Hematopoietic multipotent progenitor cell treated with erythropoietin and hydrocortisone succinate and interleukin-3 and kit ligand, for 4 days (in vitro differentiated cells): ENCODE results near the gene TNRC6A.
"Not testable (repeated sequence)": the region's sequence is repeated elsewhere in the genome, so short reads cannot be mapped to it uniquely, and the experiment has no call there.

Source experiments
- DNase-seq: peaks from one replicate; pipeline ENCODE4 v3.0.0-alpha.2; 2015

Gene TNRC6A

DNA sequence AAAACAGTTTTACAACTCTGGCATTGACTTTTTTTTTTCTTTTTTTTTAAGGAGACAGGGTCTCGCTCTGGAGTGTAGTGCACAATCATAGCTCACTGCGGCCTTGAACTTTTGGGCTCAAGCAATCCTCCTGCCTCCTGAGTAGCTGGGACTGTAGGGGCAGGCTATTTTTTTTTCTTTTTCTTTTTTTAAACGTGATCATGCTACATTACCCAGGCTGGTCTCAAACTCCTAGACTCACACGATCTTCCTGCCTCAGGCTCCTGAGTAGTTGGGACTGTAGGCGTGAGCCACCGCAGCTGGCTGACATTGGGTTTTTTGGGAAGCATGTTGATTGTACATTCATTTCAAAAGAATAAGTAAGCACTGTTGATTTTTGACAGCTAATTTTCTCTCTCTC is 32.1 kb downstream of the TNRC6A start:
- DNase-seq: no peak

DNA sequence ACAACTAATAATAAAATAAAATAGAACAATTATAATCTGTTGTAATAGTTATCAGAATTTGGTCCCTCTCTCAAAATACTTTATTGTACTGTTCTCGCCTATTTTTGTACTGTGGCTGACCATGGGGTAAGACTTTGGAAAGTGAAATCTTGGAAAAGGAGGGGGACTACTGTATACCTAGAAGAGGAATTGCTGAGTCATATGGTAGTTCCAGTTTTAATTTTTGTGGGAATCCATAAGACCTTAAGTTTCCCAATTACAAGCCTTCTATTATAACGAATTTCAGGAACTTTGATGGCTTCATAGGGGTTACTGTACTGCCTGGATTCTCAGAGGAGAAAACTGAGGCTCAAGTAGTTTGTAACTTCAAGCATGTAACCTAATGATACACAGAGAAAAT is 35.5 kb downstream of the TNRC6A start:
- no peak for DNase-seq

DNA sequence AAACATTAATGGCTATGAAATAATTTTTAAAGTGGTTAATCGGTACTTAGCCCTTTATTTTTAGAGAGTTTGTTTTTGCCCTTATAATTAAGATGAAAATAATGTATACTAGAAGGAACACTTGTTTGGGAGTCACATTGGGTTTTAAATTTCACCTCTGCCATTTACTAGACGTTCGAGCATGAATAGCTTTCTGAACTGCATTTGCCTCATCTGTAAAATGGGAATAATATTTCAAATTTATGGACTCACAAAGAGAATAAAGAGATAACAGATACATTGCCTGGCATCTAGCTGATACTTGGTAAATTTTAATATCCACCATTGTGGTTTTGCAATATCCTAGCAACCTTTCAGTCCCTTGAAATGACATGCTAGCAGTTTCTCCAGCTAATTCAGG is 36.6 kb downstream of the TNRC6A start:
- no peak for DNase-seq

DNA sequence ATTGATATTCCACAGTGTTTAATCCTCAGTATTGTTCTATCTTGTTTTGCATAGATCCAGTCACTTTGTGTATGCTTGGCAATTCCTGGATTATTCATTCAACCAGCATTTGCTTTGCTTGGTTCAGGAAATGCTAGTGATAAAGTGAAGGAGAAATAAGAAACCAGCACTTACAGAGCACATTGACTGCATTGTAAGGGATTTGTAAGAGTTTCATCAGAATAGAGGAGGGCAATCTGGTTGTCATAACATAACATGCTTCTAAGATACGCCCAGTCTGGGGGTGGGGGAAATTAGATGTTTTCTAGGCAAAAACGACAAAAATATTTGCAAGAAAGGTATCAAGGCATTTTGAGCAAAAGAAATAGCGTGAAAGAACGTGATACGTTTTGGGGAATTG is 40.4 kb downstream of the TNRC6A start:
- no peak for DNase-seq

DNA sequence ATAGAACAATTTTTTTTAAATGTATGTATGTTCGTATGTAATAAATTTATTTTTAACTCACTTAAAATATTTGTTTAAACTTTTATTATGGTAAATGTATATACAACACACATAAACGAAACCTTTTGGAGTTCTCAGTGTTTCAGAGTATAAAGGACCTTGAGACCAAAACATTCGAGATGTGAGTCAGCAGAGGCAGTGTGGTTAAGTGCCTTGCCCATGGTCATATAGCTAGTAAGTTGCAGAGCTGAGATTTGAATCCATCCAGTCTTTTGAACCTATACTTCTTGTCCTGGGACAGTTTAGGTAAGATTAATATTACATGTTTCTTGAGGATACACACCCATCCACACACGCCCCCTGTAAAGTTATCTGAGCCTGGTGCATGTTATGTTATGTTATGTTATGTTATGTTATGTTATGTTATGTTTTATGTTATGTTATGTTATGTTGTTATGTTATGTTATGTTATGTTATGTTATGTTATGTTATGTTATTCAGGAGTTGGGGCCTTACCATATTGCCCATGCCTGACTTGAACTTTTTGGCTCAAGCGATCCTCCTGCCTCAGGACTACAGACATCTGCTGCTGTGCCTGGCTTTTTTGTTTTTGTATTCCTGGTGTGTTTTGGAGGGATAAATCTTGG is 41.8 kb downstream of the TNRC6A start:
- DNase-seq: no peak

DNA sequence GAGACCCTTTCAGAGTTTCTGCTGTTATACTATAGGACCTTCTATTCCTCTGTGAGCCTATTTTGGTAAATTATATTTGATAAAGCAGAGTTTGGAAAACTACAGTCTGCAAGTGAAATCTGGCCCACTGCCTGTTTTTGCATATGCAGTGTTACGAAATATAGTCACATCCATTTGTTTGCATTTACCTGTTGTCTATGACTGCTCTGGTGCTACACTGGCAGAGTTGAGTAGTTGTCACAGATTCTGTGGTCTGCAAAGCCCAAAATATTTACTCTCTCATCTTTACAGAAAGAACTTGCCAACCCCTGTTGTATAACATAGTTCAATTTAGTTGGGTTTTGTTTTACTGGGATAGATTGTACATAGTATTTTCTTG is 42.3 kb downstream of the TNRC6A start:
- no peak for DNase-seq

DNA sequence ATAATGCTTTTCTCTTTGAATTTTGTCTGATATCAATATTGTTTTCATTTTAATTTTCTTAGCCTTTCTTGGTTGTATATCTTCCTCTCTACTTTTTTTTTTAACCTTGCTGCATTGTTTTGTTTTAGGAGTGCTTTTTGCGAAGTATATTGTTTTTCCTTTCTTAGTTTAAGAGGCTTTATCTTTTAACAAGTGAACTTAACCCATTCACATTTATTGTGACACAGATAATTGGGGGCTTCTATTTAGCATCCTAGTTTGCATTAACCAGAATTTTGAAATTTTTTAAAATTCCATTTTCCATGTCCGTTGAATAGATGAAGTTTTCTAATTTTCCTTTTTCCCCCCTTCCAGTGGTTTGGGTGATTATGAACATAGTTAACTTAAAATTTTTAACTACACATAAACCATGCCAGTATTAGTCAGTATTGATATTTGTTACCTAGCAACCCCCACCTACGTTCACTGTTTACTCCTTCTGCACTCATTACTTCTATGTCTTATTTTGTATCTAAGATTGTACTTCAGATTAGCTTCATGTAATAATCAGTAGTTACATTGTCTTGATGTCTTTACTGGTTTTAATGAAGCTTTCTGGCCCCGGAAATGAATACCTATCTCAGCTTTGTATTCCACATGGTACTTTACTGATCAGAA is 44.4 kb downstream of the TNRC6A start:
- DNase-seq: no peak

DNA sequence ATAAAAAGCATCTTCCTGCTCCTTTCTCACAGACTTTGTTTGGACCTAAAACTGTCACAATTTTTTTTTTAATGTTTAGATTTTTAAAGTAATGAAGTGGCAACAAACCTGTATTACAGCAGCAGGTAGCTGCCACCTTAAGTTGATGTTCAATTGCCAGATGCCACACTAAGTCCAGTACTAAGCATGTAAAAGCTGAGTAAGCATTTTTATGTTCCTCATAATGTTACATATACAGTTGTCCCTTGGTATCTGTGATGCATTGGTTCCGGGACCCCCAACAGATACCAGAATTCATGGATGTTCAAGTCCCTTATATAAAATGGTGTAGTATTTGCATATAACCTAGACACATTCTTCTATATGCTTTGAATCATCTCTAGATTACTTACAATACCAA is 45.1 kb downstream of the TNRC6A start:
- no peak for DNase-seq

DNA sequence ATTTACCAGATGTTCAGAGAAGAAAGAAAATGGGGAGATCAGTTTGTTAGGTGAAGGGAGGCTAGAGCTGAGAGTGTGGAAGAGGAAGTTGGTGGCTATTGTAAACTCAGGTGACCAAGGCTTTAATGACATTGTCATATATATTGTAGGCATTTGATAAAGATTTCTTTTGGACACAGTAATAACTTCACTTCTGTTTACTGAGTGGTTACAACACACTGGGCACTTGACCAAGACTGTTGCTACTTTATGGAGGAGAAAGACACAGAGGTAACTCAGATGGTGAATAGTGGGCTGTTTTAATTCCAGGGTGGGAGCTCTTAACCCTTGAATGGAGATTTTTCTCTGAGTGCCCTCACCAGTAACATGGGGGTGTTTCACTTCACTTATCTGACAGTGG is 46.0 kb downstream of the TNRC6A start:
- DNase-seq: peak; percentile 15

DNA sequence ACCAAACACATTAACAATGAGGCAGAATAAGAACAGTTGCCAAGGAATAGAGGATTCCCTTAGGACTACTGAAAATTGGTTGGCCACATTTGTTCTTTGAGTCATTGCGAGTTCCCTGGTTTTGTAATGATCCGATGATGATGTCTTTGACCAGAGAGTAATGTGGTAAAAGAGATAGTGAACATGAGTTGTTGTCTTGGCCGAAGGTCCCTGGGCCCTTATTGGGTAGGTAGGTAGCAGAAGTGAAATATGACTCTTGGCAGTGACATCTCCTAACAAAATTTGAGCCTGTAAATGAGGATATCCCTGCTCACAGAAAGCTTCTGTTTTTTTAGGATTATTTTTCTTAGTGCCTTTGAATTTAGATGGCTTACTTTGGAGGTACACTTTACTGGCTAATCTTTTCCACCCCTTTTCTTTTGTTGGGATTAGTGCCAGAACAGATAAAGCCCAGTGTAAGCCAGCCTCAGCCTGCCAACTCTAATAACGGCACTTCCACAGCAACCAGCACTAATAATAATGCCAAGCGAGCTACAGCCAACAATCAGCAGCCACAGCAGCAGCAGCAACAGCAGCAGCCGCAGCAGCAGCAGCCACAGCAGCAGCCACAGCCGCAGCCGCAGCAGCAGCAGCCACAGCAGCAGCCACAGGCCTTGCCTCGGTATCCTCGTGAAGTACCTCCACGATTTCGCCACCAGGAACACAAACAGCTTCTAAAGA is 47.2 kb downstream of the TNRC6A start:
- peak; percentile 36 for DNase-seq

DNA sequence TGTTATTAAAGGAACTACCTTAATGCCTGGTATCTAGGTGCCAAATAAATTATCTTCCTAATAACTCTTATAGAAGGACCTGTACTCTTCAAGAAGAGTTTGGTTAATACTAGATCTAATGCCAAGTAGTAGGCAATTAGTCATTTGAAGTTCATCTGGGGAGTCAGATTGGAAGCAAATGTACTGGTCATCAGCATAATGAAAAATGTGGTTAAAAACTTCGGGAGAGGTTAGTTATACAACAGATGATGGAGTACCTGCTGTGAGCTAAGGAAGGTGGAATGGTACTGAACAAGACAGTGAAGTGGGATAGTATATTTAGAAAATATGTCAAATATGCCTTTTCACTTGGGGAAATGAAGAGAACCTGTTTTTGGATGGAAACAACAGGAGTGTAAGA is 49.2 kb downstream of the TNRC6A start:
- DNase-seq: no peak

DNA sequence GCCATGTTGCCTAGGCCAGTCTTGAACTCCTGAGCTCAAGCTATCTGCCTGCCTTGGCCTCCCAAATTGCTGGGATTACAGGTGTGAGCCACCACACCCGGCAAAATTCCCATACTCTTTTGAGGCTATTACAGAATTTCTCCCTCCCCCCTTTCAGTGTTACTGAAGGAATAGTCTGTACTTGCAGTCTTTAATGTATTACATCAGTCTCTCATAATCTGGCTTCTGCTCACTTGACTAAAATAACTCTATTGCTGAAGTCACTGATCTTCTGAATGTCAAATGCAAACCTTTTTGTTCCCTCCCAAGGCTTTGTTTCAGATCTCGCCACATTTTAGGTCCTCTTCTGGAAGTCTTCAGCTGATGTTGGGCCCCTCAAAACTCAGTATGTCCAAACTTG is 51.8 kb downstream of the TNRC6A start:
- DNase-seq: no peak

DNA sequence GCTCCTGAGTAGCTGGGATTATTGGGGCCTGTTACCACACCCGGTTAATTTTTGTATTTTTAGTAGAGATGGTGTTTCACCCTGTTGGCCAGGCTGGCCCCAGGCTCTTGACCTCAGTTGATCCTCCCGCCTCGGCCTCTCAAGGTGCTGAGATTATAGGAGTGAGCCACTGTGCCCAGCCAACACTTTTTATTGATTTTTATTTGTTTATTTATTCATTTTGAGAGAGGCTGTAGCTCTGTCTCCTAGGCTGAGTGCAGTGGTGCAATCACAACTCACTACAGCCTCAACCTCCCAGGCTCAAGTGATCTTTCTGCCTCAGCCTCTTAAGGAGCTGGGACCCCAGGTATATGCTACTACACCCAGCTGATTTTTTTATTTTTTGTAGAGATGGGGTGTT is 54.7 kb downstream of the TNRC6A start:
- no peak for DNase-seq

DNA sequence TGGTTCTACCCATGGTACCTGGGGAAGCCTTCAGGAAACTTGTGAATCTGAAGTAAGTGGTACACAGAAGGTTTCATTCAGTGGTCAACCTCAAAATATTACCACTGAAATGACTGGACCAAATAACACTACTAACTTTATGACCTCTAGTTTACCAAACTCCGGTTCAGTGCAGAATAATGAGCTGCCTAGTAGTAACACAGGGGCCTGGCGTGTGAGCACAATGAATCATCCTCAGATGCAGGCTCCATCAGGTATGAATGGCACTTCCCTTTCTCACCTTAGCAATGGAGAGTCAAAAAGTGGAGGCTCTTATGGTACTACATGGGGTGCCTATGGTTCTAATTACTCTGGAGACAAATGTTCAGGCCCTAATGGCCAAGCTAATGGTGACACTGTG is 60.4 kb downstream of the TNRC6A start:
- DNase-seq: no peak

DNA sequence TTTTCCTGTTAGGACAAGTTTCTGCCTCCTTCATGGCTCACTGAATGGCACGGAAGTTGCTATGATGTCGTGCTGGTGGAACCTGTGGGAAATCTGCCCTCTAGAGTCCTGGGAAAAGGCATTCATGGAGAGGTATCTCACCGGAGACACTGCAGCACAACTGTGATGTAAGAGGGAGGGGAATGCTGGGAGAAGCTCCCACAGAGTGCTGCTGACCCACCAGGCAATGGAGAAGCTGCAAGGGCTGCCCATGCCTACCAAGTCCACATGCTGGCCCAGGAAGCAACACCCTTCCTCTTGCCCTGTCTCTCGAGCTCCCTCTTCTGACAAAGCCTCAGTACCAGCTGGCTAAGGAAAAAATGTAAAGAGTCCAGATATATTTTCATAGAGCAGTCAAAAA is 71.1 kb downstream of the TNRC6A start:
- peak; percentile 24 for DNase-seq

DNA sequence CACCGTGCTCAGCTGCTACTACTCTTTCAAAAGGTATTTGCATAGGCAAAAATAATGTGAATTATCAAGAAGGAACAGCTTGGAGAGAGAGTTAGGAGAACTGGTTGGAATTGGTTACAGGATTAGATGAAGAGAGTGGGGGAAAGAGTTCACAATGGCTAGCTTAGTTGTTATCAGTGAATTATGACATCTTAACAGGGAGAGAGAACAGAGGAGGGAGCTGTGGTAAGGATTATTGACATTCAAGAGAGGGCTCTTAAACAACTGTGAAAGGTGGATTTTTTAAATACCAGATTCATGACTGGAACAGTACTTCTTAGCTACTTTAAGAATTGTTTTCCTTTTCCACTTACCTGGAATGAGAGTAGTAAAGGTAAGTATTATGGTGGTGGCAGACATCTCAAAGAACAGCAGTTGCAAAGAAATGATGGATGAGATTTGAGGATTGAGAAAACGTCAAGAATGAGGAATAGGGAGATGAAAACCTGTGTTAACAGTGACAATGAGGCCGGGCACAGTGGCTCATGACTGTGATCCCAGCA is 72.4 kb downstream of the TNRC6A start:
- no peak for DNase-seq

DNA sequence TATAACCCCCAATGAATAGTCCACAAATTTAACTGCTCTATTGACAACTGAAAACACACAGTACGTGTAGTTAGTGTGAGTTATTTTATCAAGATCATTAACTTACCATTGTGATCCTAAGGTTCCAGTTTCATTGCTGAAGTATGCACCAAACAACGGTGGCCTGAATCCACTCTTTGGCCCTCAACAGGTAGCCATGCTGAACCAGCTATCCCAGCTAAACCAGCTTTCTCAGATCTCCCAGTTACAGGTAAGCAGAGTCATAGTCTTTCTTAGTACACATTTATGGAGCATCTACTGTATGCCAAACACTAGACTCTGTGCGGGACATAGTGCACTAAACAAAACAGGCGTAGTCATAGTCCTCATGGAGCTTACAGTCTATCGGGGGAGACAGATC is 76.0 kb downstream of the TNRC6A start:
- DNase-seq: no peak

DNA sequence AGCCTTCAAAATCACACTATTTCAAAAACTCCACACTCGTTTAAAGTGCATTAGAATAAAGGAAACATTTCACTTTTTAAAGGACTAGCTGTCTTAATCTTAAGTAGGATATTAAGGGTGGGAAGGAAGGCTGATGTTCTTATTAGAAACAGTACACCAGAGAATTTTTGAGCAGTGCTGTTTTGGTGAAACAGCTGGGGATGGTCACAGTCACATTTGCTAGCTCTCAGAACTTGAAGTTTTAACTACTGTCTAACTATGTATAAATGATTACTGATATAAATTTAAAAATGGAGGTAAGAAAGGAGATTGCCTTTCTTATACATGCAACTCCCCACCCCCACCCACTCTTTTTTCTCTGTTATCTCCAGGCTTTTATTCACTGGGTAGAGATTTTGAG is 77.8 kb downstream of the TNRC6A start:
- no peak for DNase-seq

DNA sequence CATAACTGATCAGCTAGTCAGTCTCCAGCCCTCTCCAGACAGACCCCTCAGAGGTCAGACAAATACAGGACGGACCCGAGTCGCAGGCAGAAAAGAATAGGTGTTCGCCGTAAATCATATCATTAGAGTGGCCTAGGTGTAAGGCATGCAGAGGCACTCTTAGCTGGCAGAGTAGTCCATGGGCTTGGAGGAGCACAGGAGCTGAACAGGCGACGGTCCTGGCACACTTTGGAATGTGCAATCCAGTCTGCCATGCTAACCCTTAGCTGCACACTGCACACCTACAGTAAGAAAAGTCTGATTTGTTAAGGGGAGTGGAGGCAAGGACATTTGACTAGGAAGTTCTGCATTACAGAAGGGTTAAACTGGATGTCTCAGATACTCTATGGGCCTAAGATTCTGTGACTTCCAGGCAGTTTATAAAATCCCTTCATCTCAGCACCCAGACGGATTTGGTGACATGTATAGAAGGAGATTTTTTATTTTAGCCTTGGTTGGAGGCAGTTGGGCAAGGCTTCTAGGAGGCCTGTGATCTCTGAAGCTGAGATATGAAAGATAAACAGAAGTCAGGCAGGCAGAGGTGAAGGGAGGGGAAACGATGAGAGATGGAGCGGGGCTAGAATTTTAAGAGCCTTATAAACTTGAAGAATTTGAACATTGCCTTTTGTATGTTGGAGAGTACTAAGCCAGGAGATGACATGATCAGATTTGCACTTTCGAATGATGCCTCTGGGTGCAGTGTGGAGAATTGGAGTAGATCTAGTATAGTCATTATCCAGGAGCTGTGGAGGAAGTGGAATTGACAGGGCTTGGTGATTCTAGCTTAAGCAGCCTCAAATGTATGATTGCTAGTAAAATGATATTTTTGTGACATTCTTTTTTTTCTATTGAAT is 81.7 kb downstream of the TNRC6A start:
- DNase-seq: peak; percentile 10

DNA sequence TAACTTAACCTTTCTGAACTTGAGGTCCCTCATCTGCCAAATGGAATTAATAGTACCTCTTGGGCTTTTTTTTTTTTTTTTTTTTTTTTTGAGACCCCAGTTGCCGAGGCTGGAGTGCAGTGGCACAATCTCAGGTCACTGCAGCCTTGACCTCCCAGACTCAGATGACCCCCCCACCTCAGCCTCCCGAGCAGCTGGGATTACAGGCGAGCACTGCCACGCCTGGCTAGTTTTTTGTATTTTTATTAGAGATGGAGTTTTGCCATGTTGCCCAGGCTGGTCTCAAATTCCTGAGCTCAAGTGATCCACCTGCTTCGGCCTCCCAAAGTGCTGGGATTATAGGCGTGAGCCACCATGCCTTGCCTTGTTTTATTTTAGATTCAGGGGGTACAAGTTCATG is 83.4 kb downstream of the TNRC6A start:
- not testable (repeated sequence) for DNase-seq

DNA sequence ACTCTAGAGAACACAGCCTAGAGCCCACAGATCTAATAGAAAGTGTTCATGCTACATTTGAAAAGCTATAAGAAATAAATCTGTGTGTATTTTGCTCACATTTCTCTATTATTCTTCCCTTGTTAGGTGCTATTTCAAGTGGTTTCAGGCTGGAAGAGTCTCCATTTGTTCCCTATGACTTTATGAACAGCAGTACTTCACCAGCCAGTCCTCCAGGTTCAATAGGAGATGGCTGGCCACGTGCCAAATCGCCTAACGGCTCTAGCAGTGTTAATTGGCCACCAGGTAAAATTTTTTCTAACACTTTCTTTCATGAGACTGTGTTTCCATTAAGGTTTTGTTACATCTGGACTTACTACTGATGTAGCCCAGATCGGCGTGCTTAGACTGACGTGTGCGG is 85.6 kb downstream of the TNRC6A start:
- no peak for DNase-seq

DNA sequence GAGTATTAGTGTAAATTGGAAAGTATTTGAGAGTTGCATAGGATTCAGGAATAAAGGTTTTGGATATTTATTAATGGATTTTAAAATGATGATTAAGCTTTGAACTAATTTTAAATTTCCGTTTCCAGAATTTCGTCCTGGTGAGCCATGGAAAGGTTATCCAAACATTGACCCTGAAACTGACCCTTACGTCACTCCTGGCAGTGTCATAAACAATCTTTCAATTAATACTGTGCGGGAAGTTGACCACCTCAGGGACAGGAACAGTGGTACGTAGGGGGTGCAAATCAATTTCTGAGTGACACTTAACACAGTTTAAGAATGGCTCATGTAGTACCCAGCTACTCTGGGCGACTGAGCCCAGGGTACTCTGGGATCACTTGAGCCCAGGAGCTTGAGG is 87.2 kb downstream of the TNRC6A start:
- DNase-seq: no peak

DNA sequence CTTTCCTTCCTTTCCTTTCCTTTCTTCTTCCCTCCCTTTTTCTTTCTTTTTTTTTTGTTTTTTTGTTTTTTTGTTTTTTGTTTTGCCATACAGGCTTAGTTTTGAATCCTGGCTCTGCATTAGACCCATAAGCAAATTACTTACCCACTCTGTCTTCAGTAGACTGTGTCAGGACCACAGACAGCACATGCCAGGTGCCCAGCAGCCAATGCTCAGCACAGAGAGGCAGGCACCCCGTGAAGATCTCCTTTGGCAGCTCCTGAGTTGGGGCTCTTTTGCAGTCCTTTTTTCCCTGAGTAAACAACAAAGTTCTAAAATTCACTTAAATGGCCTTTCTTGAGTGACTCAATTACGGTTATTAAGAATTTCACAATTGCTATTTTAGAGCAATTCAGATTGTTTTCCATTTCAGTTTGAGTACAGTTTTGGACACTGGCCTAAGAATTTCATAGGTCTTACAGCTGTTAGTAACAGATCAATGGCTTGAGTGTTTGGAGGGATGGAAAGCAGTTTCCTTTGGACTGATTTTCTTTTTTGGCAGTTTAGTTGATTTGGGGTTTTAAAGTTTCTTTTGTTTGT is 90.1 kb downstream of the TNRC6A start:
- DNase-seq: no peak
